ENCODE measurements around the gene RANBP1. TPM values are rescaled to one million over a fixed set of nuclear protein-coding genes. Genes with fewer than 3 reads are reported as not detected.

The RANBP1 gene
- total and polyA plus RNA-seq, 2 of the 8 experiments (the other 6 are each of a cell fraction or from before 2014, with no cell fraction given): 343 to 484 TPM

- TF ChIP-seq CHD7 (IDR thresholded peaks at IDR 0.05; ENCODE audit: insufficient replicate concordance, low read length): no peak
- no peak for TF ChIP-seq SUZ12 (IDR thresholded peaks at IDR 0.05; ENCODE audit: low read length)
Observed at GRCh38 chr22:20091690-20092476, 24.0 kb upstream of the RANBP1 start (continued).

Data from H1 (cell line).